ENCODE data around the gene PALM3. TPM values are rescaled to one million over a fixed set of nuclear protein-coding genes. Genes with fewer than 3 reads are reported as not detected.
"Not testable (repeated sequence)": the region's sequence is repeated elsewhere in the genome, so short reads cannot be mapped to it uniquely, and the experiment has no call there.

Gene PALM3
- total RNA-seq, 1 experiment from 2014 or later = 3.3 TPM

DNA sequence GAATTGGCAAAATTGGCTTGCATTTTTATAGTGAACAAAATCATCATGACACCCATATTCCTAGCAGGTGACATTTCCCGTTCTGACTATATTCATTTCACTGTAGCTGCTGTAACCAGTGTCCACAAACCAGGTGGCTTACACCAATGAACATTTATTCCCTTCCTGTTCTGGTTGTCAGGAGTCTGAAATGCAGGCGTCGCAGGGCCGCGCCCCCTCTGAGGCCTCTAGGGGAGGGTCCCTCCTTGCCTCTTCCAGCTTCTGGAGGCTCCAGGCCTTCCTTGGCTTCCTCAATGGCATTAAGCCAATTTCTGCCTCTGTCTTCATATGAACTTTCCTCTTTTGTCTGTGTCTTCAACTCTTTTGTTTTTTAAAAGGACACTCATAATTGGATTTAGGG lies 40.4 kb downstream of the PALM3 start (continued):
- no peak for TF ChIP-seq REST (IDR thresholded peaks at IDR 0.05; ENCODE audit: low read depth)
- TF ChIP-seq SIN3A (IDR thresholded peaks at IDR 0.05; ENCODE audit: low read depth) = no peak
- no peak for TF ChIP-seq EZH2phosphoT487 (IDR thresholded peaks at IDR 0.05; ENCODE audit: borderline replicate concordance)

DNA sequence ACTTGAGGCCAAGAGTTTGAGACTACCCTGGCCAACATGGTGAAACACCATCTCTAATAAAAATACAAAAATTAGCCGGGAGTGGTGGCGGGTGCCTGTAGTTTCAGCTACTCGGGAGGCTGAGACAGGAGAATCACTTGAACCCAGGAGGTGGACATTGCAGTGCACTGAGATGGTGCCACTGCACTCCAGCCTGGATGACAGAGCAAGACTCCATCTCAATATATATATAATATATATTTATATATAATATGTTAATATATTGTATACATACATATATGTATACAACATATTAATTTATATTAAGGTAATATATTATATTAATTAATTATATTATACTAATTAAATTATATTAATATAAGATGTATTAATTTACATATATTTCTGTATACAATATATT lies 42.1 kb downstream of the PALM3 start:
- H3K27me3 ChIP-seq (ENCODE audit: insufficient read depth, low read length); ATAC-seq; H4K20me1 ChIP-seq (ENCODE audit: insufficient read depth); H3K9me2 ChIP-seq (ENCODE audit: insufficient read depth); CTCF ChIA-PET; H2AFZ ChIP-seq (ENCODE audit: low read depth, low read length, poor library complexity, severe bottlenecking); H3K9me3 ChIP-seq (ENCODE audit: control insufficient read depth in 1 of 2, insufficient read depth in 1 of 2, low read depth in 1 of 2, low read length in 2 of 2); BruUV-seq (replicated peaks); H3K36me3 ChIP-seq (ENCODE audit: control insufficient read depth in 1 of 2, insufficient read depth in 2 of 2, low read length in 2 of 2); H3K4me3 ChIP-seq (replicated peaks in 1 of 2; ENCODE audit: low read depth in 1 of 2, low read length in 2 of 2); H3K27ac ChIP-seq (ENCODE audit: low read depth, low read length); H3K4me2 ChIP-seq (ENCODE audit: low read length); RAD21 ChIA-PET (ENCODE audit: low non-redundant PET in 1 of 2, low total read pairs in 2 of 2, uncharacterized antibody in 2 of 2, unreplicated experiment in 2 of 2); H3K79me2 ChIP-seq (ENCODE audit: insufficient read depth, low read length); H3K9ac ChIP-seq (ENCODE audit: low read length); intact Hi-C loops (cut with micrococcal nuclease); DNase-seq (ENCODE audit: low read depth, low spot score): not testable (repeated sequence)
- POLR2A ChIA-PET = interaction anchor here (1.5 kb wide), 1 partner anchor 13 kb away, joined by 3 read pairs; no protein-coding TSS in a partner anchor
- H3K4me1 ChIP-seq (ENCODE audit: control insufficient read depth in 1 of 2, insufficient read depth in 2 of 2, low read length in 2 of 2) = peaks cover 10 to 33% of the 10 kb centered on the region in 2 experiments; a peak in 3 of 4 replicates

All from HCT116 (cell line).